Transverse colon (tissue), 4 donors: ENCODE data around the gene APOBEC3H. TPM values are rescaled to one million over a fixed set of nuclear protein-coding genes. Genes with fewer than 3 reads are reported as not detected.

Source experiments
- DNase-seq: peaks from one replicate; pipeline ENCODE4 v3.0.0-alpha.2; 2019
- H3K27ac ChIP-seq, 4 donors: fragments of 200-600 bp; sonication (generic); 2 replicates each; pipeline ENCODE4 v1.5.1; 2016 to 2018; ENCODE audit warnings: inconsistent platforms in 4 of 4
- H3K27me3 ChIP-seq: fragments of 200-600 bp; sonication (generic); 2 replicates; pipeline ENCODE4 v1.5.1; 2017; ENCODE audit warnings: inconsistent platforms
- H3K36me3 ChIP-seq, 4 donors: fragments of 200-600 bp; sonication (generic); 2 replicates each; pipeline ENCODE4 v1.5.1; 2017 to 2019; ENCODE audit warnings: inconsistent platforms in 4 of 4
- H3K4me1 ChIP-seq, 4 donors: fragments of 200-600 bp; sonication (generic); 2 replicates each; pipeline ENCODE4 v1.5.1; 2017 to 2020; ENCODE audit warnings: inconsistent platforms in 4 of 4
- H3K4me3 ChIP-seq, 4 donors: fragments of 200-600 bp; sonication (generic); 1 replicate in 1 of 4; 2 replicates in 3 of 4; pipeline versions ENCODE4 v1.5.1 to v1.6.1; 2017 to 2019; ENCODE audit warnings: inconsistent platforms in 4 of 4
- H3K9me3 ChIP-seq, 2 donors: fragments of 200-600 bp; sonication (generic); 2 replicates each; pipeline ENCODE4 v1.5.1; 2017 to 2019; ENCODE audit warnings: inconsistent platforms in 2 of 2
- CTCF ChIP-seq, 5 experiments: fragments of 200-600 bp in 3 of 5; fragments of 450-650 bp in 2 of 5; sonication (generic) in 3 of 5; IDR thresholded peaks; 1 replicate in 2 of 5; 2 replicates in 3 of 5; pipeline ENCODE4 v1.5.1; 2016 to 2017; ENCODE audit warnings: antibody characterized with exemption in 5 of 5, inconsistent platforms in 3 of 5, mild to moderate bottlenecking in 2 of 5, moderate library complexity in 1 of 5
- EP300 ChIP-seq: sonication (generic); formaldehyde crosslinking; IDR thresholded peaks from one replicate; pipeline ENCODE4 v1.6.1; 2017; ENCODE audit warnings: antibody characterized with exemption, low read depth
- POLR2A ChIP-seq: fragments of 450-650 bp; IDR thresholded peaks from one replicate; pipeline ENCODE4 v1.6.1; 2016; ENCODE audit warnings: antibody characterized with exemption, mild to moderate bottlenecking, moderate library complexity
- POLR2AphosphoS5 ChIP-seq, 3 donors: sonication (generic); formaldehyde crosslinking; IDR thresholded peaks; one replicate each; pipeline ENCODE4 v1.6.1; 2016; ENCODE audit warnings: antibody characterized with exemption in 3 of 3
- WGBS, 2 donors: methylation state at CpG; one replicate each; pipeline ENCODE4 v1.1.5; 2018; ENCODE audit warnings: low coverage in 1 of 2; 5-methylcytosine and 5-hydroxymethylcytosine counted together
- in situ Hi-C, 4 donors: fragments of 200-750 bp; cut with MboI; loops; one replicate each; pipeline versions ENCODE4 v1.15.0 to v1.15.1; 2017; ENCODE audit warnings: low sequenced_read_pairs in 3 of 4, low pct_ligation_motif_present in 1 of 4, low pct_unique_long_range_greater_than_20kb in 1 of 4
- intact Hi-C: fragments of 100-400 bp; cut with DNase I; formaldehyde crosslinking; loops from one replicate; pipeline ENCODE4 v1.15.1; 2023; ENCODE audit warnings: low total_unique reads
- total RNA-seq, 4 donors: library from RNA; depleted of rRNA; stranded (reverse); fragments of >200 nt; gene quantifications; one replicate each; pipeline ENCODE4 v1.1.0, GENCODE V29; 2016

APOBEC3H gene
- total RNA-seq, 4 donors from 2014 or later: 0.41 to 2.1 TPM; not detected in 2

GRCh38 chr22:39133871-39134270 lies 36.8 kb downstream of the APOBEC3H start:
- H3K4me3 ChIP-seq: no peak overlapping the region
- intact Hi-C loops: loop anchor here (10.0 kb wide), 1 partner anchor 269 kb away; no protein-coding TSS in a partner anchor

GRCh38 chr22:39134366-39135091 lies 37.5 kb downstream of the APOBEC3H start:
- intact Hi-C loops: loop anchor here (10.0 kb wide), 1 partner anchor 270 kb away; no protein-coding TSS in a partner anchor
- TF ChIP-seq POLR2AphosphoS5 (IDR thresholded peaks at IDR 0.05) (no peak), EP300 (no peak), CTCF (IDR thresholded peaks at IDR 0.05) (no peak), POLR2A (no peak)
- Histone ChIP-seq H3K36me3 (no peaks in the 10 kb centered on the region), H3K27me3 (no peaks in the 10 kb centered on the region), H3K27ac (peak overlapping the region in 1 of 4 donors; percentile 10), H3K4me1 (peaks cover 9 to 21% (median 17%) of the 10 kb centered on the region in 4 donors), H3K9me3 (no peaks in the 10 kb centered on the region), H3K4me3 (no peak overlapping the region)
- no peak for DNase-seq
- in situ Hi-C loops: no loop called here
- WGBS, 2 donors: 92% methylated on average over 30 of the region's 35 CpGs; no CpG with 5 or more reads in 1 of the 2 donors

More at GRCh38 chr22:39133871-39134270, 36.8 kb downstream of the APOBEC3H start:
- Histone ChIP-seq H3K27me3 (no peaks in the 10 kb centered on the region), H3K9me3 (no peaks in the 10 kb centered on the region), H3K27ac (no peak overlapping the region), H3K36me3 (no peaks in the 10 kb centered on the region), H3K4me1 (peaks cover 9 to 26% (median 18%) of the 10 kb centered on the region in 4 donors)
- WGBS, 2 donors: 93 to 96% methylated on average over 10 to 17 of the region's 17 CpGs
- in situ Hi-C loops: no loop called here
- DNase-seq: no peak
- TF ChIP-seq EP300 (no peak), CTCF (IDR thresholded peaks at IDR 0.05) (no peak), POLR2A (no peak), POLR2AphosphoS5 (IDR thresholded peaks at IDR 0.05) (no peak)

- no peak overlapping the region for H3K4me3 ChIP-seq
- intact Hi-C loops (loop anchor here (10.0 kb wide), 1 partner anchor 270 kb away; no protein-coding TSS in a partner anchor), in situ Hi-C loops (no loop called here)
- peak; percentile 44 for DNase-seq
- TF ChIP-seq EP300 (no peak), CTCF (IDR thresholded peaks at IDR 0.05) (peak in 4 of 5 experiments; percentile 24 to 33 (median 28))
- WGBS, 2 donors: 59 to 100% methylated on average over 1 to 15 of the region's 15 CpGs
- H3K4me1 ChIP-seq: peaks cover 9 to 17% (median 16%) of the 10 kb centered on the region in 4 donors
- H3K36me3 ChIP-seq: no peaks in the 10 kb centered on the region
- no peaks in the 10 kb centered on the region for H3K27me3 ChIP-seq
- no peaks in the 10 kb centered on the region for H3K9me3 ChIP-seq
- H3K27ac ChIP-seq: peak overlapping the region in 1 of 4 donors; percentile 10
These were observed 38.2 kb downstream of the APOBEC3H start for GRCh38 chr22:39135092-39135896.

GRCh38 chr22:39136317-39136716 lies 39.3 kb downstream of the APOBEC3H start:
- in situ Hi-C loops (no loop called here), intact Hi-C loops (loop anchor here (10.0 kb wide), 1 partner anchor 272 kb away; no protein-coding TSS in a partner anchor)
- no peak for TF ChIP-seq CTCF (IDR thresholded peaks at IDR 0.05)
- no peak for TF ChIP-seq POLR2A
- TF ChIP-seq EP300: no peak
- no peak for TF ChIP-seq POLR2AphosphoS5 (IDR thresholded peaks at IDR 0.05)
- H3K27ac ChIP-seq: no peak overlapping the region
- H3K9me3 ChIP-seq: no peaks in the 10 kb centered on the region
- no peak for DNase-seq
- 85% methylated on average over 8 of the region's 8 CpGs; no CpG with 5 or more reads in 1 of the 2 donors for WGBS, 2 donors
- peaks cover 5 to 7% (median 6%) of the 10 kb centered on the region in 4 donors for H3K4me1 ChIP-seq
- H3K36me3 ChIP-seq: no peaks in the 10 kb centered on the region
- H3K27me3 ChIP-seq: no peaks in the 10 kb centered on the region
- H3K4me3 ChIP-seq: no peak overlapping the region
